GM18511 (cell line): ENCODE results near the gene DAO.

Source experiments
- ATAC-seq: cut with Tn5 transposase; IDR thresholded peaks from one replicate; pipeline ENCODE4 v1.9.1; 2021; ENCODE audit warnings: mild to moderate bottlenecking, moderate library complexity; ENCODE audit not compliant: unreplicated experiment

DAO gene

GRCh38 chr12:108868781-108869180, 11.1 kb upstream of the DAO start:
- no peak for ATAC-seq

- no peak for ATAC-seq
Measured at GRCh38 chr12:108875280-108875679, 4.6 kb upstream of the DAO start.

GRCh38 chr12:108875682-108876361, 4.1 kb upstream of the DAO start:
- no peak for ATAC-seq

GRCh38 chr12:108876550-108876949, 3.3 kb upstream of the DAO start:
- ATAC-seq = no peak

GRCh38 chr12:108881953-108882352, 2.1 kb downstream of the DAO start:
- ATAC-seq = no peak

- ATAC-seq = no peak
Measured at GRCh38 chr12:108884116-108885012, 4.5 kb downstream of the DAO start.

- ATAC-seq = no peak
Measured at GRCh38 chr12:108886873-108887629, 7.2 kb downstream of the DAO start.

GRCh38 chr12:108888031-108888430, 8.1 kb downstream of the DAO start:
- ATAC-seq = no peak

- ATAC-seq = no peak
Measured at GRCh38 chr12:108890208-108890607, 10.3 kb downstream of the DAO start.

GRCh38 chr12:108895220-108895802, 15.4 kb downstream of the DAO start:
- no peak for ATAC-seq

GRCh38 chr12:108896336-108896735, 16.4 kb downstream of the DAO start:
- ATAC-seq = no peak

- ATAC-seq = no peak
Measured at GRCh38 chr12:108896817-108897216, 16.9 kb downstream of the DAO start.

- no peak for ATAC-seq
Measured at GRCh38 chr12:108899145-108899544, 19.3 kb downstream of the DAO start.

GRCh38 chr12:108905725-108906124, 25.8 kb downstream of the DAO start:
- ATAC-seq = no peak

- ATAC-seq = no peak
Measured at GRCh38 chr12:108906971-108907370, 27.1 kb downstream of the DAO start.

- ATAC-seq = no peak
Measured at GRCh38 chr12:108907839-108908351, 28.0 kb downstream of the DAO start.

GRCh38 chr12:108910336-108910735, 30.4 kb downstream of the DAO start:
- ATAC-seq = no peak

GRCh38 chr12:108911915-108912314, 32.0 kb downstream of the DAO start:
- no peak for ATAC-seq

GRCh38 chr12:108912361-108912760, 32.5 kb downstream of the DAO start:
- no peak for ATAC-seq

GRCh38 chr12:108914121-108914531, 34.2 kb downstream of the DAO start:
- no peak for ATAC-seq

GRCh38 chr12:108915632-108916133, 35.8 kb downstream of the DAO start:
- ATAC-seq = no peak
